Thyroid gland (tissue), 4 donors: ENCODE measurements around the gene COL13A1. TPM values are rescaled to one million over a fixed set of nuclear protein-coding genes. Genes with fewer than 3 reads are reported as not detected.
A peak's percentile ranks its signal among the peaks of the same experiment; 100 is the strongest.

Experiments used
- DNase-seq, 2 donors: peaks; one replicate each; pipeline ENCODE4 v3.0.0-alpha.2; 2019
- H3K27ac ChIP-seq, 3 donors: fragments of 200-600 bp; sonication (generic); 1 replicate in 2 of 3; 2 replicates in 1 of 3; pipeline ENCODE4 v1.5.1; 2016 to 2019; ENCODE audit warnings: mild to moderate bottlenecking in 1 of 3, moderate library complexity in 1 of 3
- H3K27me3 ChIP-seq: fragments of 200-600 bp; sonication (generic); one replicate; pipeline ENCODE4 v1.5.1; 2019
- H3K36me3 ChIP-seq, 2 donors: fragments of 200-600 bp; sonication (generic); one replicate each; pipeline ENCODE4 v1.5.1; 2016 to 2019
- H3K4me1 ChIP-seq, 2 donors: fragments of 200-600 bp; sonication (generic); one replicate each; pipeline ENCODE4 v1.5.1; 2017 to 2019
- H3K4me3 ChIP-seq, 3 donors: fragments of 200-600 bp; sonication (generic); replicated peaks in 1 of 3; 1 replicate in 2 of 3; 2 replicates in 1 of 3; pipeline ENCODE4 v1.5.1; 2016; ENCODE audit warnings: mild to moderate bottlenecking in 1 of 3
- H3K9me3 ChIP-seq: fragments of 200-600 bp; sonication (generic); one replicate; pipeline ENCODE4 v1.5.1; 2017
- CTCF ChIP-seq, 6 experiments: fragments of 200-600 bp in 3 of 6; fragments of 450-650 bp in 3 of 6; sonication (generic) in 3 of 6; IDR thresholded peaks; one replicate each; pipeline ENCODE4 v1.5.1; 2016 to 2019; ENCODE audit warnings: antibody characterized with exemption in 6 of 6, mild to moderate bottlenecking in 2 of 6, inconsistent platforms in 1 of 6, moderate library complexity in 1 of 6
- POLR2A ChIP-seq, 2 donors: fragments of 450-650 bp; IDR thresholded peaks; one replicate each; pipeline ENCODE4 v1.6.1; 2017; ENCODE audit warnings: antibody characterized with exemption in 2 of 2, mild to moderate bottlenecking in 2 of 2, moderate library complexity in 1 of 2
- WGBS, 2 donors: methylation state at CpG; one replicate each; pipeline ENCODE4 v1.1.5; 2017; 5-methylcytosine and 5-hydroxymethylcytosine counted together
- intact Hi-C: fragments of 100-400 bp; cut with DNase I; formaldehyde crosslinking; loops from one replicate; pipeline ENCODE4 v1.15.1; 2023
- total RNA-seq, 4 donors: library from RNA; depleted of rRNA; stranded (reverse); fragments of >200 nt; gene quantifications; one replicate each; pipeline ENCODE4 v1.2.3, GENCODE V29; 2016

The COL13A1 gene
- total RNA-seq, 4 donors from 2014 or later, result 0.22 to 2.4 (median 0.41) TPM

GRCh38 chr10:69965086-69965485 is 163.4 kb downstream of the COL13A1 start:
- DNase-seq, result no peak
- H3K27me3 ChIP-seq, result no peaks in the 10 kb centered on the region
- no peak for TF ChIP-seq CTCF (IDR thresholded peaks at IDR 0.05)
- no peak for TF ChIP-seq POLR2A (IDR thresholded peaks at IDR 0.05)
- H3K4me1 ChIP-seq, result peaks cover 0 to 8% of the 10 kb centered on the region in 2 donors
- intact Hi-C loops, result no loop called here
- H3K36me3 ChIP-seq, result no peaks in the 10 kb centered on the region
- H3K27ac ChIP-seq, result no peak overlapping the region
- H3K4me3 ChIP-seq, result no peak overlapping the region
- WGBS, 2 donors, result 80 to 86% methylated on average over 3 of the region's 3 CpGs
- no peaks in the 10 kb centered on the region for H3K9me3 ChIP-seq

GRCh38 chr10:69965919-69966662 is 164.4 kb downstream of the COL13A1 start:
- no peaks in the 10 kb centered on the region for H3K27me3 ChIP-seq
- peaks cover 0 to 8% of the 10 kb centered on the region in 2 donors for H3K4me1 ChIP-seq
- no peak overlapping the region for H3K4me3 ChIP-seq
- TF ChIP-seq POLR2A (IDR thresholded peaks at IDR 0.05) (no peak), CTCF (IDR thresholded peaks at IDR 0.05) (no peak)
- intact Hi-C loops, result no loop called here
- DNase-seq, result peak in 1 of 2 donors; percentile 27
- no peak overlapping the region for H3K27ac ChIP-seq
- 51 to 65% methylated on average over 11 to 14 of the region's 14 CpGs for WGBS, 2 donors
- no peaks in the 10 kb centered on the region for H3K36me3 ChIP-seq
- H3K9me3 ChIP-seq, result no peaks in the 10 kb centered on the region

GRCh38 chr10:69968830-69969229 is 167.1 kb downstream of the COL13A1 start:
- no peaks in the 10 kb centered on the region for H3K9me3 ChIP-seq
- no peak overlapping the region for H3K4me3 ChIP-seq
- intact Hi-C loops, result no loop called here
- TF ChIP-seq POLR2A (IDR thresholded peaks at IDR 0.05), result no peak
- TF ChIP-seq CTCF (IDR thresholded peaks at IDR 0.05), result no peak
- no peaks in the 10 kb centered on the region for H3K36me3 ChIP-seq
- H3K27me3 ChIP-seq, result no peaks in the 10 kb centered on the region
- no peaks in the 10 kb centered on the region for H3K4me1 ChIP-seq
- H3K27ac ChIP-seq, result no peak overlapping the region
- 82 to 87% methylated on average over 3 of the region's 3 CpGs for WGBS, 2 donors
- no peak for DNase-seq

- H3K9me3 ChIP-seq, result no peaks in the 10 kb centered on the region
- intact Hi-C loops, result no loop called here
- no peaks in the 10 kb centered on the region for H3K36me3 ChIP-seq
- TF ChIP-seq CTCF (IDR thresholded peaks at IDR 0.05) (no peak), POLR2A (IDR thresholded peaks at IDR 0.05) (no peak)
- no peak overlapping the region for H3K4me3 ChIP-seq
- WGBS, 2 donors, result 84 to 91% methylated on average over 3 of the region's 3 CpGs
- no peaks in the 10 kb centered on the region for H3K4me1 ChIP-seq
- DNase-seq, result no peak
- no peaks in the 10 kb centered on the region for H3K27me3 ChIP-seq
- no peak overlapping the region for H3K27ac ChIP-seq
Measured at GRCh38 chr10:69969977-69970376, 168.3 kb downstream of the COL13A1 start.

- Histone ChIP-seq H3K4me3 (no peak overlapping the region), H3K9me3 (no peaks in the 10 kb centered on the region), H3K27ac (no peak overlapping the region), H3K36me3 (no peaks in the 10 kb centered on the region), H3K27me3 (no peaks in the 10 kb centered on the region), H3K4me1 (no peaks in the 10 kb centered on the region)
- intact Hi-C loops, result no loop called here
- no peak for TF ChIP-seq CTCF (IDR thresholded peaks at IDR 0.05)
- no peak for TF ChIP-seq POLR2A (IDR thresholded peaks at IDR 0.05)
- 76 to 94% methylated on average over 3 of the region's 3 CpGs for WGBS, 2 donors
- DNase-seq, result no peak
Measured at GRCh38 chr10:69972981-69973397, 171.3 kb downstream of the COL13A1 start.
